HL-60/S4 treated with phorbol 12-myristate 13-acetate at 8.2 ng/mL for 4 days and 3 days (cell line): ENCODE results near the gene LRFN3.
"Not testable (repeated sequence)": the region's sequence is repeated elsewhere in the genome, so short reads cannot be mapped to it uniquely, and the experiment has no call there.

Experiments used
- in situ Hi-C: fragments of 300-500 bp; cut with MboI; formaldehyde crosslinking; loops from 2 replicates; pipeline ENCODE4 v1.15.0; 2022; ENCODE audit warnings: low sequenced_read_pairs

LRFN3 gene

DNA sequence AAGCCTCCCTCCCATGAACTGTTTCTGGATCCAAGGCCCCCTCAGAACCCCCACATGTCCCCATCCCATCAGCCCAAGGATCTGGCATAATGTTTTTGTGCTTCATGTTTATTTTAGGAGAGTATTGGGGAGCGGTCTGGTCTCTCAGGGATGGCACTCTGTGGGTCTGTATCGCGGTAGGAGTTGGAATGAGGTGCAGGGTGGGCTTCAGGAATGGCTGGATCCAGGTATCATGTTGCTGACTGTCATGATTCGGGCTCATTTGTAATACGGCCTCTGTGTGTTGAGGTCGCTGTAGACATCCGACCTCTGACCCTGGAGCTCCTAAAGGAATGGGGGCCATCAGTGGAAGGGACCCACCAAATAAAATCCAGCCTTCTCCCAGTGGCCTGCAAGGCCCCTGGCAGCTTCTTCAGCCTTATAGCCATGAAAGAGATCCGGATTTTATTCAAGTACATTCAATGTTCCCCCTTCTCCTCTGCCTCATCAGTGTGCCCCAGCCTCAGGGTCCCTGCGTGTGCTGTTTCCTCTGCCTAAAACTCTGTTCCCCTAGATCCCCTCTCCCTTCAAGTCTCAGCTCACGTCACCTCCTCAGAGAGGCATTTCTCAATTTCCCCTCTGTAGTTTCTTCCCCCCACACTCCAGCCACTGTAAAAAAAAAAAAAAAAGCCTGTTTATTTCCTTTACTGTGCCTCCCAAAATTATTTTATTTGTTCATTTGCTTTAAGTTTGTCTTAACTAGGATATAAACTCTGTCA, 31.7 kb upstream of the LRFN3 start:
- in situ Hi-C loops = no loop called here

- in situ Hi-C loops = no loop called here
Observed at GRCh38 chr19:35905178-35905727, 30.9 kb upstream of the LRFN3 start.

DNA sequence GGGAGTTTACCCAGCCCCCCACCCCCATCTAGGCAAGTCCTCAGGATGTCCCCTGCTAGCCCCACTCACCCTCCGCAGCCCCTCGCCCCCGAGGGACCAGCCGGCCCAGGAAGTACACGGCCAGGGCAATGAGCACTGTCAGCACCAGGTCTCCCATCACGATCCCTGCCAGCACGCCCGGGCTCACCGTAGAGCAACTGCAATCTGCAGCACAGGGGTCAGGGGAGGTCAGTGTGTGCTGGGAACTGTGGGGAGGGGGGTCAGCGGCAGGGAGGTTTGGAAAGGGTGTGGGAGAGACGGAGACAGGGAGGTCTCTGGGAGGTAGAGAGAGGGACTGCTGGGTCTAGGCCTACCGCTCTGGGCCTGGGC, 28.8 kb upstream of the LRFN3 start:
- in situ Hi-C loops = no loop called here

GRCh38 chr19:35908010-35908441, 28.1 kb upstream of the LRFN3 start, which contains the start of gene TYROBP:
Gene TYROBP (minus strand): TSS chr19:35908295. CDS start chr19:35908228, 67 bp downstream.
- in situ Hi-C loops = no loop called here

GRCh38 chr19:35908973-35909683, 27.0 kb upstream of the LRFN3 start:
- in situ Hi-C loops = no loop called here

DNA sequence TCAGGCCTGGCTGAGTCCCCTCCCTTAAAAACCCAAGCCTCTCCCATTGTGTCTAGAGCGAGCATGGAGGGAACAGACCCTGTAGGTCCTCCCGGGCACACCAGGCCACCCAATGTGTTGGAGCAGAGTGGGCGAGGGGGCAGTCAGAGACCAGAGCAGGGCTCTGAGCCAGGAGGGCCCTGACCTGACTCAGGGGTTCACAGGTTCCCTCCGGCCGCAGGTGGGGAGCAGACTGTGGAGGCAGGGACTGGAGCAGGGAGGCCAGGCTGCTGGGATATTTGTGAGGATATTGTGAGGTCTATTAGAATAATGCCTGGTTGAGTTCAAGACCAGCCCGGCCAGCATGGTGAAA, 26.5 kb upstream of the LRFN3 start:
- in situ Hi-C loops = no loop called here

DNA sequence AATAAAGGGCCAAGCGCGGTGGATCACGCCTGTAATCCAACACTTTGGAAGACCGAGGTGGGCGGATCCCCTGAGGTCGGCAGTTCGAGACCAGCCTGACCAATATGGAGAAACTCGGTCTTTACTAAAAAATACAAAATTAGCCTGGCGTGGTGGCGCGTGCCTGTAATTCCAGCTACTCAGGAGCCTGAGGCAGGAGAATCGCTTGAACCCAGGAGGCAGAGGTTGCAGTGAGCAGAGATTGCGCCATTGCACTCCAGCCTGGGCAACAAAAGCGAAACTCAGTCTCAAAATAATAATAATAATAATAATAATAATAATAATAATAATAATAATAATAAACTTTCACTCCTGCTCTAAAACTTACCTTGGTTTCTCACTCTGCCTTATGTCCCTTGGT, 25.8 kb upstream of the LRFN3 start:
- in situ Hi-C loops = not testable (repeated sequence)

DNA sequence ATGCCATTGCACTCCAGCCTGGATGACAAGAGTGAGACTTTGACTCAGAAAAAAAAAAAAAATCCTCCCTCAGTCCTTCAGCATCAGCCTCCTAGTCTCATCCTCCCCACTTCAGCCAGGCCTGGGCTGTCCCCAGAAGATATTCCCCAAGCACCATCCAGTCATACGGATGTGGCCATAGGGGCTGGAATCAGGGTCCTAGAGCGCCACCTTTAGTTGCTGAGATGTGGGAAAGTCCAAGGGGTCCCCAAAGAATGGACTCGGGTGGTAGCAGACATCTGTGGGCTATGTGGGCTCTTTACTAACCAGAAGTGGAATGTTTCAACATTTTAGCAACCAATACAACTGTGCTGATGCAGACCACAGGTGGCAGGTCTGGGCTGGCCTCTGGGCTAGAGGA, 25.0 kb upstream of the LRFN3 start:
- in situ Hi-C loops = no loop called here

- in situ Hi-C loops = no loop called here
Observed at GRCh38 chr19:35911790-35912189, 24.4 kb upstream of the LRFN3 start.

DNA sequence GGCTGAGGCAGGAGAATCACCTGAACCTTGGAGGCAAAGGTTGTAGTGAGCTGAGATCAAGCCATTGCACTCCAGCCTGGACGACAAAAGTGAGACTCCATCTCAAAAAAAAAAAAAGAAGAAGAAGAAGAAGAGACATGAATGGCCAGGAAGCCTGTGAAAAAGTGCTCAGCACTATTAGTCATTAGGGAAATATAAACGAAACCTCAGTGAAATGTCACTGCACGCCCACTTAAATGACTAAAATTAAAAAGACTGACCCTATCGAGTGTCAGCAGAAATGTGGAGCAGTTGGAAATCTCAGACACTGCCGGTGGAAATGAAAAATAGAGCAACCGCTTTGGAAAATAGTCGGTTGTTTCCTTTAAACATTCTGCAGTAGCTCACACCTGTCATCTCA, 22.6 kb upstream of the LRFN3 start:
- in situ Hi-C loops = no loop called here

DNA sequence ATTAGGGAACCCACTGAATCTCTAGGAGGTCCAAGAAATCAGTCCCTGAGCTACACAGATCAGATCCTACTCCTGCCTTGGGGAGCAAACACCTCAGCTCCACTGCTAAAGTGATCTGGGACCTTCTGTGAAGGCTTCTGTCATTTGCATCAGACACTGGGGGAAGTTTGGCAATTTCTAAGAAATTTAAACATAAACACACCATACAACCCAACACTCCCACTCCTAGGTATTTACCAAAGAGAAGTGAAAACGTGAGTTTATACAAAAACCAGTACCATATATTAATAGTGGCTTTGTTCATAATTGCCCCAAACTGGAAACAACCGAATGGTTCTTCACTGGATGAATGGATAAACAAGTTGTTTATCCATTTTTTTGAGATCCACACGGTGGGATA, 20.7 kb upstream of the LRFN3 start:
- in situ Hi-C loops = no loop called here

GRCh38 chr19:35919306-35919705, 16.9 kb upstream of the LRFN3 start:
- in situ Hi-C loops = no loop called here

- in situ Hi-C loops = no loop called here
Observed at GRCh38 chr19:35921012-35921411, 15.2 kb upstream of the LRFN3 start.

GRCh38 chr19:35925501-35925900, 10.7 kb upstream of the LRFN3 start:
- in situ Hi-C loops = no loop called here

GRCh38 chr19:35928507-35928906, 7.7 kb upstream of the LRFN3 start:
- in situ Hi-C loops = no loop called here

- in situ Hi-C loops = loop anchor here (10.0 kb wide), 1 partner anchor 55 kb away; no protein-coding TSS in a partner anchor
Observed at GRCh38 chr19:35929876-35930275, 6.3 kb upstream of the LRFN3 start.

- in situ Hi-C loops = loop anchor here (10.0 kb wide), 1 partner anchor 57 kb away; no protein-coding TSS in a partner anchor
Observed at GRCh38 chr19:35931161-35931873, 4.9 kb upstream of the LRFN3 start.

GRCh38 chr19:35931874-35932202, 4.3 kb upstream of the LRFN3 start:
- in situ Hi-C loops = loop anchor here (10.0 kb wide), 1 partner anchor 57 kb away; no protein-coding TSS in a partner anchor

DNA sequence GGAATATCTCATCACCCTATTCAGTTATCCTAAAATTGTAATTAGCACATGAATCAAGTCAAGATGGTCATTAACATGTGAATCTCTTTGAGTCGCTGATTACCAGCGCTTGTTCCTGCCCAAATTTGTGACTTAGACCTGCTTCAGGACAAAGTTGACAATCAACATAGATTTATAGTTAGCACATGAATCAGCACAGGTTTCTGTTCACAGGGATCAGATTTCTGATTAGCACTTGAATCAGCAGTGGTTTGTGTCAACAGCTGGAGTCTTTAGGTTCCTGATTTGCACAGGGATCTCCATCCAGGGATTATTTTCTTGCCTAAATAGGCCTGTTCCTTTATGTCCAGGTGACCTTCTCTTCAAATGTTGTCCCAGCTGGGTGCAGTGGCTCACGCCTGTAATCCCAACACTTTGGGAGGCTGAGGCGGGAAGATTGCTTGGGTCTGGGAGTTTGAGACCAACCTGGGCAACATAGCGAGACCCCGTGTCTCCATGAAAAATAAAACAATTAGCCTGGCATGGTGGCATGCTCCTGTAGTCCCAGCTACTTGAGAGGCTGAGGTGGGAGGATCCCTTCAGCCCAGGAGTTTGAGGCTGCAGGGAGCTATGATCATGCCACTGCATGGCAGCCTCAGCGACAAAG, 3.8 kb upstream of the LRFN3 start:
- in situ Hi-C loops = loop anchor here (10.0 kb wide), 1 partner anchor 58 kb away; no protein-coding TSS in a partner anchor

DNA sequence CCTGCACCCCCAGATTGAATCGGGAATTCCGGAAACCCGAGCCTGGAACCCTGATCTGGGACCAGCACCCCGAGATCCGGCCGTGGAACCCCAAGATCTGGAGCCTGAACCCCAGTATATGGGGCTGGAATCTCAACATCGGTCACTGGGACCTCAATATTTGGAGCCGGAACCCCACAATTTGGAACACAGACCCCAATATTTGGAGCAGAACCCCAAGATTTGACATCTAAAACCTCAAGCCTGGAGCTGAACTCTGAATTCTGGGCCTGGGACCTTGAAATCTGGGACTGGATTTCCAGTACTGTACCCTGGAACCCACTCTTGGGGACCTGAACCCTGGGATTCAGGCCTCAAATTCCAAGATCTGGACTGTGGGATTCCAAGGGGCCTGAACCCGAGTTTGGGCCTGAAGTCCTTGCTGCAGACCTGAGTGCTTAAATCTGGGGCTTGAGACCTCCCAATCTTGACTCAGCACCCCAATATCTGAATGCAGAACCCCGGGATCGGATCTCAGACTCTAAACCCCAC, 629 bp downstream of the LRFN3 start:
- in situ Hi-C loops = loop anchor here (10.0 kb wide), 1 partner anchor 62 kb away; no protein-coding TSS in a partner anchor
